NCI-H345 (cell line): ENCODE measurements around the gene PER1.

Experiments
- DNase-seq: peaks from one replicate; lab custom pipeline; 2025; lab: John Stamatoyannopoulos, UW

PER1 gene

DNA sequence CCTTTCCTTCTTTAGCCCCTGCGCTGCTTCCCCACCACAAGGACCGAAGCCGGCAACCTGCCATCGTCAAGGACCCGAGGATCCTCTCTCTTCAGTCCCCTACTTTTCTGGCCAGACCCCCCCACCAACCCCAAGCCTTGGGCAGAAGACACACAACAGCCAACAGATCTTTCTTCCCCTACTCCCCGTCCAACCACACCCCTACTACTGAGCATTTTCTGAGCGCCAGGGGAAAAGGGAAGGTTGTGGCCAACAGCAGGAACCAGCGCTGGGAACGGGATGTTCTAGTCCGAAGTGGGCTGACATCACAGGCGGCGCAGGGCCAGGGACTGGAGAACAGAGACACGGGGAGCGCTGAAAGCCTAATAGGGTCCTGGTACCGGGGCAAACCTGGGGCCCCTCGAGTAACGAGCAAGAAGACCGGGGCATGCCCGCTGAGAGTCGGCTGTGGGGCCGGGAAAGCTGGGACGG, 528 bp downstream of the PER1 start:
- peak; percentile 5 for DNase-seq

DNA sequence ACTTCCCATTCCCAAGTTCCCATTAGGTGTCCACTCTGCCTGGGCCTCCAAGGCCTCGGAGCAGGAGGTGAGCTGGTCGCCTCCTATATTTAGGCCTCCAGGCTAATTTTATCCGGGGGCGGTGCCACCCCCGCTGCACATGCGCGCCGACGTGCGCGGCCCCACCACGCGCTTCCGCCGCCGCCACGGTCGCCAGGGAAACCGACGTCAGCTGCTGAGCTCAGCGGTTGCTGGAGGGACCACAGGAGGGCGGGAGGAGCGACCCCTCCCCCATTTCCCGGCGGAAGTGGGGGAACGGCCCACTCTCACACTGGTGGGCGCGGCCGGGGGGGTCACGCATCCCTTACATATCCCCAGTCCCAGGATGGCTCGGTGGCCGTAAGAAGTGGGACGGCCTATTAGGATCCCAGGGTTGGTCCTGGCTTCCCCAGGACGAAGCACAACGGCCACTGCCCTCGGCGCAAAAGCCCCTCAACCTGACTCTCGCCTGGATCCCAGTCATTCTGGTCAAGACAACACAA, 1.0 kb downstream of the PER1 start:
- peak; percentile 76 for DNase-seq

DNA sequence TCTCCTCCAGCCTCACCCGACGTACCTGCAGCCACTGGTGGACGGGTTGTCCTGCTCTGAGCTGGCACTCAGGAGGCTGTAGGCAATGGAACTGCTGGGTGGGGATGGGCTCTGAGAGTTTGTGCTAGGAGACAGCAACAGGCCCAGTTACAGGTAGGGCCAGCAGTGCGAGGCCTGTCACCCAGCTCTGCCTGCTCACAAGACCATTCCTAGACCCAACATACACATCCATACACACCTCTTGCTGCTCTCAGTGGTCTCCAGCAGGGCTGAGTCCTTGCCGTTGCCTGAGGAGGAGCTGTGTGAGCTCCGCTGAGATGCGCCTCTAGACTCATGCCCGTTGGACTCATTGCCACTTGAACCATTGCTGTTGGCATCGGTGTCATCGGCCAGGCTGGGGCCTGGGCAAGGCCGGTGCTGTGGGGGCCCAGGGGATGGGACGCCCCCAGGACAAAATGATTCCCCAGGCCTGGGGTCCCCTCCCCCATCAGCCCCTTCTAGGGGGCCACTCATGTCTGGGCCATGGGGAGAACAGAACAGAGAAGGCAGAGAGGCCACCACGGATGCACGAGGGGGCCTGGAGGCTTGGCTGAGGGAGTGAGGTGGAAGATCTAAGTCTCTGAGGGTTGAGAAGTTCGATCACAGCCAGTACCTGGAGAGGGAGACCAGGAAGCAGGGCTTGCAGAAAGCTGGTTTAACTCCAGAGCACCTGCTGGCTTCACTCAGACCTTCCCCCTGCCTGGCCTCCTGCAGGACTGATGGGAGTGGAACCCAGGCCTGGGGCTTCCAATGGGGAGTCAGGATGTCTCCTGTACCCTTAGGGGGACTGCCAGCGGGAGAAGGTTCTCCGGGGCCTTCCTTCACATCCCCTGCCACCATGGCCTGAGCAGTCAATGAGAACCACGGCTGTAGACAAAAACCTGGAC, 1.7 kb downstream of the PER1 start:
- no peak for DNase-seq

DNA sequence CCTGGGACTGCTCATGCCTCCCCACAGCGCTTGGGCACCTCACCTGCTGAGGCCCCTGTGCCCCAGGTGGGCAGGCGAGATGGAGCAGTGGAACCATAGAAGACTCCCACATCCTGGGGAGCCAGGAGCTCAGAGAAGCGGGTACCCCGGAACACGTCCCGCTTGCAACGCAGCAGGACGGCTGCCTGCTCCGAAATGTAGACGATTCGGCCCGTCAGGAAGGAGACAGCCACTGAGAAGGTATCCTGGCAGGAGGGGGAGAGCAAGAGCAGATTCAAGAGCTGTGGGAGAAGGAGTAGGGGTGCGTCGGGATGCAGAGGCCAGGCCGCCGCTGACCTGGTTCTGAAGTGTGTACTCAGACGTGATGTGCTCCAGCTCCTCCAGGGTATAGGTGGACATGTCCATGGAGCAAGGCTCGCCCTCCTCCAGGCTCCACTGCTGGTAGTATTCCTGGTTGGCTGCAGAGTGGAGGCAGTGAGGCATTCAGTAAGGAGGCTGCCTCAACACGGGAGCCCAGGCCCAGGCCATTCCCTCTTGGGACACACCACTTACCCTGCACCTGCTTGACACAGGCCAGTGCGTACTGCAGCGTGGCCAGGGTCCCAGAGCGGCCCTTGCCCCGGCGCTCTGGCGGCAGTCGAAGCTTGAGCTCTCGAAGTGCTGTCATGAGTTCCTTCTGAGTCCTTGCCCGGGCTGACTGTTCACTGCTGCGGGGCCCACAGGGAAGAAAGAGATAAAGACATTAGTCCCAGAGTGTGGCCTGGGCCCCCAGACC, 2.6 kb downstream of the PER1 start:
- no peak for DNase-seq

DNA sequence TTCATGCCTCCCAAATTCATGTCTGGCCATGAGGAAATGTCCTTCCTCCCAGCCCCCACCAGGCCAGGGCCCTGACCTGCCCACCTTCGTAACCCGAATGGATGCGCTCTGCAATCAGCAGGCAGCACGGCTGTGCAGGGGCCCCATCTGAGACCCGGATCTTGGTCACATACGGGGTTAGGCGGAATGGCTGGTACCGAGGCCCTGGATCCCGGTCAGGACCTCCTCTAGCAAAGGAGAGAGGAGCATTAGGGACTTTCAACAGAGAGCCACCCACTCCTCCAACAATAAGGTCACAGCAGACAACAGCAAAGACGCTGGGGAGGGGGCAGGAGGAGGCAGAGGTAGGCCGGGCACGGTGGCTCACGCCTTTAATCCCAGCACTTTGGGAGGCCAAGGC, 3.6 kb downstream of the PER1 start:
- no peak for DNase-seq

DNA sequence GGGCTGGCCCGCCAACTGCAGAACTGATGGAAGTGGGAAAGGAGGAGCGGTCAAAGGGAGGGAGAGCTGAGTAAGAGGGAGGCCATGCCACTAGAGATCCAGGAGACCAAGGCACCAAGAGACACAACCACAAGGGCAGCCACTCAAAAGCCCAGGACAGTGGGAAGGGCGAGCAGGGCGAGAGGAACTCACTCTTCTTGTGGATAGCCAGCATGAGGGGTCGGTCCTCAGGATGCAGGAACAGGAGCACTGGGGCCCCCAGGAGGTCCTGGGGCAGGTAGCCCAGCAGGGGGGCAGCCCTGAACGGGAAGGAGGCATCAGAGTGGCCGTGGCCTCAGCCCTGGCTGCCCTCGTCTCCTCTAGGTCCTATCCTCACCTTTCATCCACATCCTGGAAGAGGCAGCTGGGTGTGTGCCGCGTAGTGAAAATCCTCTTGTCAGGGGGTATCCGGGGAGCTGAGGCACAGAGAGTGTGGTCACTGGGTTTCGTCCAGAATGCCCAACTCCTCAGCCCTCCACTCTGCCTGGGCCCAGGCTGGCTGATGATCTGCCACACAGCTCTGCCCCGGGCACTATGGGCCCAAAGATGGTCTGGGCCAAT, 4.3 kb downstream of the PER1 start:
- DNase-seq: no peak

DNA sequence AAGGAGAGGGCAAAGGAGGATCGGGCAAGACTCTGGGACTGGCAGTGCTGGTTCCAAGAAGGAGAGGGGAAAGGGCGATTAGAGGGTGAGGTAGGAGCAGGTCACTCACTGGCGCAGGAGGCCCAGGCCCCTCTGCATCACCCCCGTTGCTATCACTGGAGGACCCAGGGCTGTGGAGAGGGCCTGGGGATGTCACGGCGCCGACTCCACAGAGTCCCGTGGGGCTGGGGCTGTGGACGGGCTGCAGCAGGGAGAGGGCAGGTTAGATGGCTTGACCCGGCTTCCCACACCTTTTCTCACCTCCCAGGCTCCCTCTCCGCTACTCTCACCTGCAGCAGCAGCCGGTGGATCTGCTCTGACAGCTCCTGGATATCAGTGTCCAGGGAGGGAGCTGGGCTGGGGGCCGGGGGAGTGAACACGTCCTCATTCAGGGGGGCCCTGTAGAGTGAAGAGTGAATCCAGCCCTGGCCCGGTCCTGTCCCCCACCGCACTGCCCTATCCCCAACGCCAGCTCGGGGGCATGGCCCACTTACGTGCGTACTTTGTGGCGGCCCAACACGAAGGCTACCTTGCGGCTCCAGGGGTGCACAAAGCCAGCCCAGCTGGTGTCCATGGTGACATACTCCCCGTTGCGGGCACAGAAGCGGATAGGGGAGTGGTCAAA, 4.9 kb downstream of the PER1 start:
- no peak for DNase-seq

DNA sequence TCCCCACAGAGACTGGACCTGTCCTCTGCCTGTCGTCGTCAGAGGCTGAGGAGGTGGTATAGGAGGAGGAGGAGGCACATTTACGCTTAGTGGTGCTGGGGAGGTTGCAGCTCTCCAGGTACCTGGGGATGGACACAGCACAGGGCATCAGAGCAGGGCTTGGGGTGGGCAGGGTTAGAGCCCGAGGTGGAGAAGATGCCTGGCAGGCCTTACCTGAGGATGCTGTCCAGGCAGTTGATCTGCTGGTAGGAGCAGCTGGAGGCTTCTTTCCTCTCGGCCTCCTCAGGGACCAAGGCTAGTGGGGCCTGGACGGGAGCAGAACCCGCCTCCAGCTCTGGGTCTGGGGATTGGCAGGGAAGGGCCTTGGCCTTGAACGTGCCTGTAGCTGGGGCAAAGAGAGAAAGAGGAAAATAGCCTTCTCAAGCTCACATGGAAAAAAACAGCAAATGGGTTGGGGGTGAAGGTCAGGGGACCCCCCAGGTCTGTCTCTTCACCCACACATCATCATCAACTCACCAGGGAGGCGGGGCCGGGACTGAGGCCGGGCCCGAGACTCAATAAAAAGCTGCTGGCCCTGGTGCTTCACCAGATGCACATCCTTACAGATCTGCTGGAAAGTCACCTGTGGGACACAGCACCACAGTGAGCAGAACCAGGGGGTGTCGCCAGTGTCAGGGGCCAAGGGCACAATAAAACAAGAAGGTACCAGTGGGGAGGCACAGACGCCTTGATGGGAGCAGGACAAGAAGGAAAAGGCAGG, 5.6 kb downstream of the PER1 start:
- no peak for DNase-seq

DNA sequence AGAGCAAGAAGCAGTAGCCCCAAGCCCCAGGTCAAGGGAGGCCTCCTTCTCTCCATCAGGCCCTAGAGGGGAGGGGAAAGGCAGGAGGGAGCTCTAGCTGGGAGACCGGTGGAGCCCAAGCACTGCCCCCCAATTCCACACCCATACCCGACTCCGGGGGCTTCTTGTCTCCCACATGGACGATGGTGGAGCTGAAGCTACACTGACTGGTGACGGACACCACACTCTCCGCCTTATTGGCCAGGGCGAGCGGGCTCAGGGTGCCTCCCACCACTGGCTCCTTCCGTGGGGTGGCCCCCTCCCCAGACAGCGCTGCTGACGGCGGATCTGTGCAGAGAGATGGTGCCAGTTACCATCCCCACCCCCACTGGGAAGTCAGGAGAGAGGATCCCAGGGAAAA, 6.4 kb downstream of the PER1 start:
- DNase-seq: no peak

DNA sequence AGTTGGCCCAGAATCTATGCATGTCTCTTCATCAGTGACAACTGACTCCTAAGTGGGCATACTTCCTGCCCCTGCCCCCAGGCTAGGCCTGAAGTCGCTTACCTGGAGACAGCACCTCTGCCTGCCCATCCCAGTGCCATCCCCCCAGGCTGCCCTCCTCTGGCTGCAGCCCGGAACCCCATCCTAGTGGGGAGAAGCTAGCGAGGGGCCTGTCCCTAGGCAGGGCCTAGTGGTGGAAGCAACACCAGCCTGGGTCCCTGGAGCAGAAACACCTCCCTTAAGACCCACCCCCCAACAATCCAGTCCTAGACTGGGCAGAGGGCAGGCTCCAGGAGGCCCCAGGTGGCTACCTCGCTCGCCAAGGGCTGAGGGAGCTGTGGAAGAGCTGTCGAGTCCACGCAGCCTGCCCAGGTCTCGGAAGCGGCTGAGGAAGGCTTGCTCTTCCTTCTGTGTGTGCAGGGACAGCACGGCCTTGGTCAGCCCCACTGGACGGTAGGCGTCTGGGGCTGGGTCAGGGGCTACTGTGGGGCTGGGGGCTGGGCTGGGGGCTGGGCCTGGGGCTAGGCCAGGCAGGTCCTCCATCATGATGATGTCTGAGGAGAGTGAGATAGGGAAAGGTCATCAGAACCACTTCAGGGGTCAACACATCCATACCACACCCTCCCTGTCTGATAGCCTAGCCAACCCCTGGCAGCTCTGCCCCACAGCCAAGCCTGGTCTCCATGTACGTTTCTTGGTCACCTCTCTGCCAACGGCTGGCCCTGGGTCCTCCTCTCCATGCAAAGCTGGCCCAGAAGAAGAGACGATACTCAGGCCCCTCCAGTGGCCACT, 7.6 kb downstream of the PER1 start:
- DNase-seq: no peak

DNA sequence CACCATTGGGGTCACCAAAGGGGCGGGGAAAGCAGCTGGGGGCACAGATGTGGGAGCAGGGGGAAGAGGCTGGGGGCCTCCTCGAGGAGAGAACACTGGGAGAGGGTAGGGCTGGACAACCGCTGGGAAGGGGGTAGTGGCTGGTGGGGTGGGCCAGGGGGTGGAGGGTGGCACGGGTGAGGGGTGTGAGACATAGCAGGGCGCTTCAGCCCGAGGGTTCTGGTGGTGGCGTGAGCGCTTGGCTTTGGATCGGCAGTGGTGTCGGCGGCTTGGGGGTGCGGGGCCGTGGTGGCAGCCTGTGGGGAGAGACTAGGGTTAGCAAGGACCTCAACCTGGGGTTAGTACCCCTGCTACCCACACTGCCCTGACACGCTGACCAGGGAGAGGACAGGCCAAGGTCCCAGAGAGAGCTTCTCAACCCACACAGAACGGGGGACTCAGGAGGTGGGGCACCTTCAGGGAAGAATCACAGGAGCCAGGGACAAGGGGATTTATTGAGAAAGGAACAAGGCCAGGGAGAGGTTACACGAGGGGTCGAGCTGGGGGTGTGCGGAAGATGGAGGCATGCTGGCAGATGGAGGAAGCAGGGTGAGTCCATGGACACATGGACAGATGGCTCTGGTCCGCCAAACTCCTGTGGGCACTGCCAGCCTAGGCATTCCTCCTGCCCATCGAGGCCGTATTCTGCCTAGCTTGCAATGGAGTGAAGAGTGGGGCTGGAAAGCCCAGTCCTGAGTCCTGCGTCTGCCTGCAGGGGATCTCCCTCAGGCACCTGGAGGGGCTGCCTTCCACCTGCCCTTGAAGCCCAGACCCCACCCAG, 8.4 kb downstream of the PER1 start:
- DNase-seq: no peak

DNA sequence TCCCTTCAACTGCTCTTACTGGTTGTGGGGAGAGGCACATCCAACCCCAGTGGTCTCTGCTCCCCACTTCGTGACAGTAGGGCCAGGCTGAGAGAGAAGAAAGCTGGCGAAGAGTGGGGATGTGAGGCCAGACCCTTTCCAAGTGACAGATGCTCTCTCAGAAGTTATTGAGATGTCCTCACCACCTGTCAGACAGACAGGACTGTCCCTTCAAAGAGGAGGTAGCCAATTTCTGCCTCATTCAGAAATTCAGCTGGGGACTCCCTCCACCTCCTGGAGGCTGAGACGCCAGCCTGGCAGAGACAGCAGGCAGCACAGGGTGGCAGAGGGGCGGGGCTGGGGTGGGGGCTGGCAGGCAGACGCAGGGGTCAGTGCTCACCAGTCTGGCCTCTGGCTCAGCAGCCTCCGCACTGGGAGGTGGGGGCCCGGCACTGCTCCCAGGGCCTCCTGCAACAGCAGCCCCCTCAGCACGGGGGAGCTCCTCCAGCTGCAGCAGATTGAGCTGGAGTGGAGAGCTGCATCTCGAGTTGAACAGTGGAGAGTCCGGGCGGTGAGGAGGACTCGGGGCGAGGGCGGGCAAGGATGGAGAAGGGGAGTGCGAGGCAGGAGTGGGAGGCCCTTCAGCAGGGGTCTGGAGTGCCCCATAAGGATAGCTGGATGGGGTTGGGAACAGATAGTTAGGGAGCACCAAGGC, 9.2 kb downstream of the PER1 start:
- DNase-seq: no peak

DNA sequence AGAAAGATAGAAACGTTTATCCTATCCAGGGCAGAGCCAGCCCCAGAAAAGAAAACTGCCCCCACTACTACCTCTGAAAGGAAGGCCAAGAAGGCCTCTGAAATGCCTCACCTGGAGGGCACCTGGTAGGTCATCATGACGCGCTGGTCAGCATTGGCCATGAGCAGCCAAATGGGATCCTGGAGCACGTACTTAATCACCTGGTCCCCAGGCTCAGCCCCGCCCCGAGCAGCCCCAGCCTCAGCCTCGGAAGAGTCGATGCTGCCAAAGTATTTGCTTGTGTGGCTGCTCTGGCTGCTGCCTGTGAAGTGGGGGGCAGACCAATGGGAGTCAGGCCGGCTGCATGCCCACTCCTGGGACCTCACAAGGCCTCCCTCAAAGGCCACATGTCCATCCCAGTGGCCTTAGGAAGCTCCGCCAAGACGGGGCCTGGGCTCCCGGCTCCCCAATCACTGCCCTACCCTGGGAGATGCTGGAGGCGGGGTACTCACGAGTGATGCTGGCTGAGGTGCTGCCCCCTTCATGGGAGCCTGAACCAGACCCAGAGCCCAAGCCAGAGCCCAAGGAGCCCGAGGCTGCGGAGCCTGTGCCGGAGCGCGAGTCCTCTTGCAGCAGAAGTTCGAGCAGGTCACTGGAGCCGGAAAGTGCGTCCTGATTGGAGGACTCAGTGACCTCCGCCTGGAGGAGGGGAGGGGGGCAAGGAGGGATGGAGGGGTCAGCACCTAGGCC, 9.9 kb downstream of the PER1 start:
- DNase-seq: no peak

DNA sequence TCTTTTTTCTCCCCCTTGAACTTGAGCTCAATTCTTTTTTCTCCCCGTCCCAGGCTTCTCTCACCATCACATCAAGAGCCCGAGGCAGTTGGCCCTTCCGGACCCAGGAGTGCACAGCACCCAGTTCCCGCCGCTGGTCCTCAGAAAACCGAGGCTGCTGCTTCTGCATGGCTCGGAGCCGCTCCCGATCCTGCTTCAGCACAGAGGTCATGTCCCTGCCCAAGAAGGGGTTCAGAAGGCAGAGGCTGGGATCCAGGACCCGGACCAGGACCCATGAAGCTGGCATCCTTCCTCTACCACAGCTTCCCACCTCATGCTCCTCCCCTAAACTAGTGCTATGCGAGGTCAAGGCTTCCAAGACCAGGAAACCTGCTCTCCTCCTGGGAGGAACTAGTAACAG, 10.5 kb downstream of the PER1 start:
- DNase-seq: no peak

DNA sequence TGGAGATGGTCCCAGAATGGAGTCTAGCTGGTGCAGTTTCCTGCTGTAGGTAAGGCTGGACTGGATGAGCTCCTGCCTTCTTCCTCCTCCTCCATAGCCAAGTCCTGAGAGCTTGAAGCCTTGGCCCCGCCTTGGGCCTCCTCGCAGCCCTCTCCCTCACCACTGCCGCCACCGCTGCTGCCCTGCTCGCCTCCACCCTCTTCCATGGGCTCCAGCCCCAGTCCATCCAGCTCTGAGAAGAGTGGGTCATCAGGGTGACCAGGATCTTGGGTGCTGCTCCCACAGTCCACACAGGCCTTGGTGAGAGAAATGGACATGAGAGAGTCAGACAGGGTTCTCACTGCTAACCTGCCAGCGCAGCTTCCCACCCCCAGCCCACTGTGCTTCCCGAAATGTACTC, 11.2 kb downstream of the PER1 start:
- no peak for DNase-seq

DNA sequence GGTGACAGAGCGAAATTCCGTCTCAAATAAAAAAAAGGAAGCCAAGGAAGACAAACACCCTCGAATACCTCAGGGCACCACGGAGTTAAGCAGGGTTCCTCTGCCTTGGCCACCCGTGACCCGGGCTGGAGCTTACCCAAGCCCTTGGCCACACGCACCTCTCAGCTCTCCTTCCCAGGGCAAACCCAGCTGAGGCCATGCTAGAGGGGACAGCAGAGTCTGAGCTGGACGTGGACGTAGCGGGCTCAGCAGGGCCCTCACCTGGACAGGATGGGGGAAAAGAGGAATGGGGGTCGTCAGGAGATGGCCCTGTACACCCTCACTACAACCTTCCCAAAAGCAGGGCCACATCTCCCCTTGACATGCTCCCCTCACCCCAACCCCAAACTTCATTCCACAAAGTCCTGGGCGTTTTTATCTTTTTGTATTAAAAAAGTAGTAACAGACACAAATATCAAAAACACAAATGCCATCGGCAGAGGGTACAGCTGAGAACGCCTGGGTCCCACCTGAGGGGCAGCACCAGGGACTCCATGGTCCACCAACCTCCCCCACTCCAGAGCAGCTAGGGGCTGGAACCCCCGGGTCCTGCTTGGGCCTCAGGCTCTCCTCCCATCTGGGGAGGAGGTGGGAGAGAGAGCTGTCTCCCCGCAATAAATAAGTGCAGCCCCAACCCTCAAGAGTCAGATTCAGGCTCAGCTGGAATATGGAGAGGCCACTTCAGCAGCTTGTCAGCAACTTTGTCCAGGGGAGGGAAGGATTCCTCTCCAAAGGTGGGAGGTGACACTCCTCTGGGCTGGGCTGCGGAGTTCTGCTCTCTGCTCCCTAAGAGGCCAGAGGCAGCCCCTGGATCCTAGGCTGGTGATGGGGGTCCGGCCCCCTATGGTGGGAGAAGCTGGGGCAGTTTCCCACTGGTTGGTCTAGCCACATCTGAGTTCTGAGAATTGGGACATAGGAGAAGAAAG, 11.9 kb downstream of the PER1 start:
- DNase-seq: no peak
